ENCODE results near the gene ZNF408. TPM values are rescaled to one million over a fixed set of nuclear protein-coding genes. Genes with fewer than 3 reads are reported as not detected.
A peak's percentile ranks its signal among the peaks of the same experiment; 100 is the strongest.
"Not testable (repeated sequence)": the region's sequence is repeated elsewhere in the genome, so short reads cannot be mapped to it uniquely, and the experiment has no call there.

The ZNF408 gene
- total RNA-seq, 4 donors from 2014 or later, result 4.3 to 12.2 (median 7.9) TPM

GRCh38 chr11:46710821-46711269, 10.0 kb downstream of the ZNF408 start:
- DNase-seq (ENCODE audit: low spot score) (no peak), ATAC-seq (ENCODE audit: low FRiP score) (peak; percentile 75)
- TF ChIP-seq, protein P1, sequence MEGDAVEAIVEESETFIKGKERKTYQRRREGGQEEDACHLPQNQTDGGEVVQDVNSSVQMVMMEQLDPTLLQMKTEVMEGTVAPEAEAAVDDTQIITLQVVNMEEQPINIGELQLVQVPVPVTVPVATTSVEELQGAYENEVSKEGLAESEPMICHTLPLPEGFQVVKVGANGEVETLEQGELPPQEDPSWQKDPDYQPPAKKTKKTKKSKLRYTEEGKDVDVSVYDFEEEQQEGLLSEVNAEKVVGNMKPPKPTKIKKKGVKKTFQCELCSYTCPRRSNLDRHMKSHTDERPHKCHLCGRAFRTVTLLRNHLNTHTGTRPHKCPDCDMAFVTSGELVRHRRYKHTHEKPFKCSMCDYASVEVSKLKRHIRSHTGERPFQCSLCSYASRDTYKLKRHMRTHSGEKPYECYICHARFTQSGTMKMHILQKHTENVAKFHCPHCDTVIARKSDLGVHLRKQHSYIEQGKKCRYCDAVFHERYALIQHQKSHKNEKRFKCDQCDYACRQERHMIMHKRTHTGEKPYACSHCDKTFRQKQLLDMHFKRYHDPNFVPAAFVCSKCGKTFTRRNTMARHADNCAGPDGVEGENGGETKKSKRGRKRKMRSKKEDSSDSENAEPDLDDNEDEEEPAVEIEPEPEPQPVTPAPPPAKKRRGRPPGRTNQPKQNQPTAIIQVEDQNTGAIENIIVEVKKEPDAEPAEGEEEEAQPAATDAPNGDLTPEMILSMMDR (IDR thresholded peaks at IDR 0.05), result no peak

DNA sequence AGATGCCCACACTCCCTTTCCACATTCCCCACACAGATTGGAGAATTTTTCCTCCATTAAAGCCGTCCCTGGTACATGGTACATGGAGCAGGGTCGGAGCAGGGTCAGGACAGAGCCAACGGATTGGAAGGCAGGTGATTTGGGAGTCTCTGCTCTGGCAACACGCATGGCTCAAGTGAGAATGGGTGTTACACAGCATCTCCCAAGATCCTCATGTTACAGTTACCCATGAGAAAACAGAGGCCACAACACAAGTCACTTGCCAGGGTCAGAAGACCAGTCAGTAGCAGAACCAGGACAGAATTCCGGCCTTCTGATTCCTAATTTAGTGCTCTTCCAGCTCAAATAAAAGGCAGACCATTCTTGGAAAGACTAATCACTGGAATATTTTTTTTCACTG, 10.5 kb downstream of the ZNF408 start:
- DNase-seq (ENCODE audit: low spot score) (no peak), ATAC-seq (ENCODE audit: low FRiP score) (peak; percentile 22)
- TF ChIP-seq, protein P1 (IDR thresholded peaks at IDR 0.05), result no peak

- no peak for ATAC-seq (ENCODE audit: low FRiP score)
- no peak for DNase-seq (ENCODE audit: low spot score)
- TF ChIP-seq, protein P1 (IDR thresholded peaks at IDR 0.05), result no peak
These were observed 12.2 kb downstream of the ZNF408 start for GRCh38 chr11:46712874-46713576.

GRCh38 chr11:46717825-46718154, 17.0 kb downstream of the ZNF408 start:
- not testable (repeated sequence) for ATAC-seq (ENCODE audit: low FRiP score); DNase-seq (ENCODE audit: low spot score)

DNA sequence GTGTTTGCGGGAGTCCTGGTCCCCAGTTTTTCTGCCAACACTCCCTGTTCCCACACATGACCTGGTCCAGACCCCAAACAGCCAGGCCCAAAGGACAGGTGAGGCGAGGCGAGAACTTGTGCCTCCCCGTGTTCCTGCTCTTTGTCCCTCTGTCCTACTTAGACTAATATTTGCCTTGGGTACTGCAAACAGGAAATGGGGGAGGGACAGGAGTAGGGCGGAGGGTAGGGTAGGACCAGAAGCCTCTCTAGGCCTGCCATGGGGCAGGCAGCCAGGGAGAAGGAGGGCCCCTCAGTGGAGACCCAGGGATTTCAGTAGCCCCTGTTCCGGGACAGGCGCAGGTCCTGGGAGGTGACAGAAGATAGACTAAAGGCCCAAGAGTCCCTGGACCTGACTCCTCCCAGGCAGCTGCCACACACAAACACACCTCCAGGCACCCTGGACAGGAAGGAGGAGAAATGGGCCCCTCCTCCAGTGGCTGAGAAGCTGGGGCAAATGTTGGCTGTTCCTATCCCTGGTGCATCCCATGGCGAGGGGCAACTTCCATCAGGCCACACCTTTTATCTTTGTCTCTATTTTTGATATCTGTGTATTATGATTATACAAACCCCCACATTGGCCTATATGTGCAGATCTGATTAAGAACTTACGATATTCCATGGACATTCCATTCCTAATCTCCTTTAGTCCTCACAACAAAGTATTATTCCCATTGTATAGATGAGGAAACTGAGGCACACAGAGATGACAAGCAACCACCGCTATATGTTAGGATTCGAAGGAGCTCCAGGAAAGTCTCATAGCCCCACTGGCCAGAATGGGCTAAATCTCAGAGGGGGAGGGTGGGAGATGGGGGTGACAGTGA, 17.6 kb downstream of the ZNF408 start:
- no peak for ATAC-seq (ENCODE audit: low FRiP score)
- no peak for DNase-seq (ENCODE audit: low spot score)
- TF ChIP-seq, protein P1 (IDR thresholded peaks at IDR 0.05), result no peak

GRCh38 chr11:46719048-46719542, 18.3 kb downstream of the ZNF408 start, which contains the start of gene F2:
TSS of gene F2 (plus strand) at chr11:46719213. CDS start at chr11:46719236, 23 bp downstream.
- TF ChIP-seq, protein P1 (IDR thresholded peaks at IDR 0.05), result no peak
- ATAC-seq (ENCODE audit: low FRiP score) (no peak), DNase-seq (ENCODE audit: low spot score) (no peak)

GRCh38 chr11:46719543-46720218, 18.9 kb downstream of the ZNF408 start:
- TF ChIP-seq, protein P1 (IDR thresholded peaks at IDR 0.05), result no peak
- ATAC-seq (ENCODE audit: low FRiP score) (no peak), DNase-seq (ENCODE audit: low spot score) (no peak)

Data from omental fat pad (tissue), 4 donors.